ENCODE results near the gene ATRN.

- TF ChIP-seq CTCF (IDR thresholded peaks at IDR 0.05; ENCODE audit: low read depth, low read length, missing input control), result no peak
- no peak for TF ChIP-seq ATF3 (IDR thresholded peaks at IDR 0.05)
These were observed 222.6 kb downstream of the ATRN start for GRCh38 chr20:3693376-3693775.

Measured in liver (tissue), 3 donors.